Skeletal muscle tissue (tissue), 4 donors: ENCODE results near the gene IQCN. TPM values are rescaled to one million over a fixed set of nuclear protein-coding genes. Genes with fewer than 3 reads are reported as not detected.

ENCODE experiments used
- H3K27ac ChIP-seq: one replicate; pipeline ENCODE4 v1.7.0; 2013; ENCODE audit warnings: mild to moderate bottlenecking, low read depth, low read length, inconsistent platforms
- H3K27me3 ChIP-seq, 3 donors: one replicate each; pipeline ENCODE4 v1.7.0; 2013; ENCODE audit warnings: low read length in 3 of 3; ENCODE audit not compliant: control insufficient read depth in 3 of 3, insufficient read depth in 3 of 3
- H3K36me3 ChIP-seq, 3 donors: one replicate each; pipeline ENCODE4 v1.7.0; 2013; ENCODE audit warnings: low read length in 3 of 3; ENCODE audit not compliant: control insufficient read depth in 3 of 3, insufficient read depth in 3 of 3
- H3K4me1 ChIP-seq, 3 donors: one replicate each; pipeline ENCODE4 v1.7.0; 2013; ENCODE audit warnings: low read length in 3 of 3, mild to moderate bottlenecking in 3 of 3; ENCODE audit not compliant: control insufficient read depth in 3 of 3, insufficient read depth in 3 of 3
- H3K4me3 ChIP-seq, 3 donors: one replicate each; pipeline ENCODE4 v1.7.0; 2013; ENCODE audit warnings: low read length in 3 of 3
- H3K9ac ChIP-seq, 3 donors: one replicate each; pipeline ENCODE4 v1.7.0; 2013; ENCODE audit warnings: low read length in 3 of 3, mild to moderate bottlenecking in 3 of 3, moderate library complexity in 2 of 3, low read depth in 1 of 3
- H3K9me3 ChIP-seq, 3 donors: one replicate each; pipeline ENCODE4 v1.7.0; 2013; ENCODE audit warnings: low read length in 3 of 3; ENCODE audit not compliant: control insufficient read depth in 3 of 3
- total RNA-seq: library from RNA; depleted of rRNA; stranded (reverse); fragments of >200 nt; gene quantifications from one replicate; pipeline ENCODE4 v1.2.3, GENCODE V29; 2014
- donor health status: Osteomylitis.

The IQCN gene
- total RNA-seq, 1 donor from 2014 or later: 0.52 TPM

DNA sequence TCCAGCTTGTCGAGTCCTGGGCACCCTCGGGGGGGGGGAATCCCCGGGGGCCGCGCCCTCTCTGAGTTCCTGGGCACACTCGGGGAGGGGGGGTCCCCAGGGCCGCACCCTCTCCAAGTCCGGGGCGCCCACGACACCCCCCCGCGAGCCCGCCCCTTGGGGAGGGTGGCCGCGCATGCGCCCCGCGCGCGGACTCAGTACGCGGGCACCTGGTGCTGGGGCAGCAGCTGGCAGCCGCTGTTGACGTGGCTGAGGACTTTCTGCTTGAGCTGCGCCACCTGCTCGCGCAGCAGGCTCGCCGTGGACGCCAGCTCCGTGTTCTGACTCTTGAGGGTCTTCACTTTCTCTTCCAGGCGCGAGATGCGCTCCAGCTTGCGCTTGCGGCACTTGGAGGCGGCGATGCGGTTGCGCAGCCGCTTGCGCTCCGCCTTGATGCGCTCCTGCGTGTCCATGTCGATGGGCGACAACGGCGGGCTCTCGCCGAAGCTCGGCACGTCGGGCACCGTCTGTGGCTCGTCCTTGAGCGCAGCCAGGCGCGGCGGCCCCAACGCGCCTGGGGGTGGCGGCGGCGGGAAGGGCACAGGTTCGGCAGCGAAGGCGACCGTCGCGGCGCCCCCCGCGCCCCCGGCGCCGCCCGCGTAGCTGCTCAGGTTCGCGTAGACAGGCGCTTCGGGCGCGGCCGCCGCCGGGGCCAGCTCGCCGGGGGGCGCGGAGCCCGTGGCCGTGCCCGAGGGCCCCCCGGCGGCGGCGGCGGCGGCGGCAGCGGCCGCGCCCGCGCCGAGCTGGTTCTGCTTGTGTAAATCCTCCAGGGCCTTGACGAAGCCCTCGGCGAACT lies 6.2 kb upstream of the IQCN start:
- peaks cover 30 to 41% (median 35%) of the 10 kb centered on the region in 3 donors for H3K4me1 ChIP-seq
- H3K9ac ChIP-seq: peak overlapping the region; percentile 100
- no peaks in the 10 kb centered on the region for H3K27me3 ChIP-seq
- no peaks in the 10 kb centered on the region for H3K9me3 ChIP-seq
- peak overlapping the region; percentile 94 to 100 (median 100) for H3K4me3 ChIP-seq
- H3K27ac ChIP-seq: peak overlapping the region; percentile 100
- H3K36me3 ChIP-seq: peaks cover 11 to 15% (median 14%) of the 10 kb centered on the region in 3 donors

DNA sequence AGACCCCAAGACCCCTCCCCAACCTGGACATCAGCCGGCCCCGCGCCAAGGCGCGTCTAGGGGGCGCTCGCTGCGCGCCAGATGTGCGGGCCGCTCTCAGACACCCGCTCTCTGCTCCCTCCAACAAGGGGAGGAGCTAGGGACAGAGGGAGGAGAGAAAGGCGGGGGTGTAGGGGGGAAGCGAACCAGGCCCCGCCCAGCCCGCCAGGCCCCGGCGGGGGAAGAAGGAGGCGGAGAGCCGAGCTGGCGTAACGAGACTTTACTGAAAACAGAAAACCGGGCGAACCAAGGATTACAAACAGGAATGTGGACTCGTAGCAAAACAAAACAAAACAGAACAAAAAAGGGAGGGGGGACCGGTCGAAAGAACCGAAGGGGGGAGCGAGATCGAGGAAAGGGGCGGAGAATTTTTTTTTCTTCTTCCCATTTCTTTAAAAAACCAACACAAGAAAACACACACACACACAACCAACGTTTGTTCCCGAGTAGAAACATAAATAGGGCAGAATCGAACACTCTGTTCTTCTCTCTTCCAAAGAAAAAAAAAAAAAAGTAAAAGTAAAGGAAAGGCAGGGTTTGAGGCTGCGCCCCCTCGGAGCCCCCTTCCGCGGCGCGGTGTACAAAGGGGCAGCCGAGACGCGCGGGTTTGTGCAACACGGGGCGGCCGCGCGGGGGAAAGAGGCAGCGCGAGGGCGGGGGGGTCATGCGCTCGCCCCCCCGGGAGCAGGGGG lies 5.4 kb upstream of the IQCN start:
- Histone ChIP-seq H3K9me3 (no peaks in the 10 kb centered on the region), H3K36me3 (peaks cover 11 to 15% (median 14%) of the 10 kb centered on the region in 3 donors), H3K4me3 (peak overlapping the region; percentile 94 to 100 (median 100)), H3K4me1 (peaks cover 38 to 48% (median 42%) of the 10 kb centered on the region in 3 donors), H3K9ac (peak overlapping the region; percentile 100), H3K27me3 (no peaks in the 10 kb centered on the region), H3K27ac (peak overlapping the region; percentile 100)

DNA sequence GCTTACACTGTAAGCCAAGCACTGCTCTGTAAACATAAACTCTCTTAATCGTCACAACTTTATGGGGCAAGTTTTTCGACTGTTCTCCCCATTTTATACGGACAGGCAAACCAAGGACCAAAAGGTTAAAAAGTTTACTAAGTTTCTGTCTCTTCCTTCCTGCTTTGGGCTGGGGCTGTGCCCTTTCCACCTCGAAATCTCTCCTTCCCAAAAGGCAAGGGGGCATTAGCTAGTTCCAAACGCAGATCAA lies 4.9 kb upstream of the IQCN start:
- Histone ChIP-seq H3K9me3 (no peaks in the 10 kb centered on the region), H3K27ac (peak overlapping the region; percentile 100), H3K27me3 (no peaks in the 10 kb centered on the region), H3K9ac (peak overlapping the region; percentile 100), H3K4me3 (peak overlapping the region; percentile 94 to 100 (median 100)), H3K4me1 (peaks cover 43 to 53% (median 47%) of the 10 kb centered on the region in 3 donors), H3K36me3 (peaks cover 11 to 15% (median 14%) of the 10 kb centered on the region in 3 donors)

DNA sequence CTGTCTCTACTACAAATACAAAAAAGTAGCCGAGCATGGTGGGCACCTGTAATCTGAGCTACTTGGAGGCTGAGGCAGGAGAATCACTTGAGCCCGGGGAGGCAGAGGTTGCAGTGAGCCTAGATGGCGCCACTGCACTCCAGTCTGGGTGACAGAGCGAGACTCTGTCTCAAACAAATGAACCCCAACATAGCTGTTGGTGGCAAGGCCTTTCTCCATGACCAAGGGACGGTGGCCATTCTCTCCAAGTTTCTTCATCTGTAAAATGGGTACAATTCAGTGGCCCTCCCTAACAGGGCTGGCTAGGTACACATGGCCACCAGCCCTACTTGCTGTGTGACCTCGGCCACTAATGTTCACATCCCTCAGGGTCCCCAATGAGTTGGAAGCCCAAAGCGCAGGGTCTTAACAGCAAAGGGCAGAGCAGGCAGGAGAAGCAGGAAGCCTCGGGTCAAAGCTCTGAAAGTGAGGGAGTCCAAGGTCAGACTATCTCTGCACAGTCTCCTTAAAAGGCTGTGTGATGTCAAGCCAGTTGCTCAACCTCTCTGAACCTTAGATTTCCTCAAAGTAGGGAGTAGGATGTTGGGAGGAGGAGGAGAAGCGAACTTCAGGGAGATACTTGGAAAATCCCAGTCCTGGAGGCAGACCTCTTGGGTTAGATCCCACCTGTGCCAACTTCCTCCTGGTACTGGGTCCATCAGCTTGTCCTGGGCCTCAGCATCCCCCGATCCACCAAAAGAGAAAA lies 4.4 kb upstream of the IQCN start:
- H3K36me3 ChIP-seq: peaks cover 11 to 15% (median 14%) of the 10 kb centered on the region in 3 donors
- H3K4me1 ChIP-seq: peaks cover 43 to 57% (median 52%) of the 10 kb centered on the region in 3 donors
- H3K27ac ChIP-seq: peak overlapping the region; percentile 100
- H3K27me3 ChIP-seq: no peaks in the 10 kb centered on the region
- peak overlapping the region; percentile 94 to 100 (median 100) for H3K4me3 ChIP-seq
- H3K9me3 ChIP-seq: no peaks in the 10 kb centered on the region
- peak overlapping the region; percentile 100 for H3K9ac ChIP-seq

DNA sequence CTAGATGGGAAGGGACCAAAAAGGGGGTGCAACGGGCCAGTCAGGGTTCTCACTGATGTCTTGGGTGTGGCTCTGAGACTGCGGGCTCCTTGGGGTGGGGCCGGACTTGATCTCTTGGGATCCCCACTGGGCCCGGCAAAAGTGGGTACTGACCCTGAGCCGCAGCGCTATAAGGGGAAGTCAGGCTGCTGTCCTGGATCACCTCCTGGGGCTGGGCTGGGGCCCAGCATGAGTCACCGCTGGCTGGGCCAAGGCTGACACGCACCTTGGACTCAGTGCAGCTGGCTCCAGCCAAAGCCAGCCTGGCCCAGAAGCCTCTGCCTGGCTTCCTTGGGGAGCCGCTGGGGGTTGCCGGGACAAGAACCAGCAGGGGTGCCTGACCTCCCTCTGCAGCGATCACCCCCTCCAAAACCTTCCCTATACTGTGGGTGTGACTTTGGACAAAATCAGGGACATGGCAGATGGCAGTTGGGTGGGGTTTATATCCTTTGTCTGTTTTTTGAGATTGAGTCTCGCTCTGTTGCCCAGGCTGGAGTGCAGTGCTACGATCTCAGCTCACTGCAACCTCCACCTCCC lies 617 bp upstream of the IQCN start:
- Histone ChIP-seq H3K9ac (peak overlapping the region; percentile 65 to 77 (median 71)), H3K27me3 (no peaks in the 10 kb centered on the region), H3K36me3 (peaks cover 11 to 15% (median 11%) of the 10 kb centered on the region in 3 donors), H3K27ac (peak overlapping the region; percentile 89), H3K4me3 (peak overlapping the region; percentile 47 to 52 (median 51)), H3K9me3 (no peaks in the 10 kb centered on the region), H3K4me1 (peaks cover 34 to 45% (median 41%) of the 10 kb centered on the region in 3 donors)

DNA sequence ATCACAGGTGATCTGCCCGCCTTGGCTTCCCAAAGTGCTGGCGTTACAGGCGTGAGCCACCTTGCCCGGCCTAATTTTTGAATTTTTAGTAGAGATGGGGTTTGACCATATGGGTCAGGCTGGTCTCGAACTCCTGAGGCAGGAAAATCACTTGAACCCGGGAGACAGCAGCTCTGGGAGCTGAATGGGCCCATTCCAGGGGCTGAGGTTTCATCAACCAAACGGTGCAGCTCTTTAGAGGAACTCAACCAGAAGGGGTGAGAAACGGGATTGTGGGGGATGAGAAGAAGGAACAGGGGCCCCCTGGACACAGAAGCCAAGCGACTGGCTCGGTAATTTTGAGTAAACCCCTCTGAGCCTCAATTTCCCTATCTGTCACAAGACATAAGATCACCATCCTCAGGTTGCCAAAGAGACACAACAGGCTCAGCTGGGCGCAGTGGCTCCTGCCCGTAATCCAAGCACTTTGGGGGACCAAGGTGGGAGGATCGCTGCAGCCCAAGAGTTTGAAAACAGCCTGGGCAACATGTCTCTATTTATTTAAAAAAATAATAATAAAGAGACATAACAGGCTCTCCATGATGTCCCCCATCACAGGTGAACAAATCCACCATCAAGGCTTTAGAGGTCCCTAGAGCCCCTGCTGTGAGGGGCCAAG lies 562 bp downstream of the IQCN start:
- H3K36me3 ChIP-seq: peaks cover 6 to 10% (median 9%) of the 10 kb centered on the region in 3 donors
- H3K27me3 ChIP-seq: no peaks in the 10 kb centered on the region
- H3K4me1 ChIP-seq: peaks cover 27 to 38% (median 34%) of the 10 kb centered on the region in 3 donors
- H3K9me3 ChIP-seq: no peaks in the 10 kb centered on the region
- no peak overlapping the region for H3K4me3 ChIP-seq
- H3K27ac ChIP-seq: peak overlapping the region; percentile 89
- H3K9ac ChIP-seq: peak overlapping the region in 1 of 3 donors; percentile 77

DNA sequence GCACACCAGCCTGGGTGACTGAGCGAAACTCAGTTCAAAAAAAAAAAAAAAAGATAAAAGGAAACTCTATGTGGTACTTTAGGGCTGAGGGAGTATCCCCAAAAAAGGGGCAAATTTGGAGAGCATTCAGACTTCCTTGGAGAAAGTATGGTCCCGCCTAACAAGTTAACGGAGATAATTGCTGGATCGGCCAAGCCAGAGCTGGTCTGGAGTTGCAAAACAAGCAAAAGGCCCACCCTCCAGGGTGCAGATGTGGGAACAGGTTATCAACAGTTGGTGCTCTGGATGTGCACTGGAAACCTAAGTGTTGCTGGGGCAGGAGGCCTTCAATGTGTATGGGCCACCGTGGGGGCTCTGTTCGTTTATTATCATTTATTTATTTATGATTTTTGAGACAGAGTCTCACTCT lies 2.8 kb downstream of the IQCN start:
- H3K4me1 ChIP-seq: peaks cover 18 to 26% (median 25%) of the 10 kb centered on the region in 3 donors
- no peak overlapping the region for H3K27ac ChIP-seq
- H3K4me3 ChIP-seq: no peak overlapping the region

DNA sequence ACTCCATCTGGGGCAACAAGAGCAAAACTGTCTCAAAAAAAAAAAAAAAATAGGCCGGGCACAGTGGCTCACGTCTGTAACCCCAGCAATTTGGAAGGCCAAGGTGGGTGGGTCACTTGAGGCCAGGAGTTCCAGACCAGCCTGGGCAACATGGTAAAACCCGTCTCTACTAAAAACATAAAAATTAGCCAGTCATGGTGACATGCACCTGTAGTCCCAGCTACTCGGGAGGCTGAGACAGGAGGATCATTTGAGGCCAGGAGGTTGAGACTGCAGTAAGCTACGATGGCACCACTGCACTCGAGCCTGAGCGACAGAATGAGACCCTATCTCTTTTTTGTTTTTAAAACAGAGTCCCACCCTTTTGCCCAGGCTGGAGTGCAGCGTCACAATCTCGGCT lies 3.9 kb downstream of the IQCN start:
- Histone ChIP-seq H3K9ac (no peak overlapping the region), H3K4me1 (peaks cover 12 to 19% (median 16%) of the 10 kb centered on the region in 3 donors), H3K36me3 (peaks cover 14 to 24% (median 18%) of the 10 kb centered on the region in 3 donors), H3K4me3 (no peak overlapping the region), H3K27ac (no peak overlapping the region), H3K9me3 (no peaks in the 10 kb centered on the region), H3K27me3 (no peaks in the 10 kb centered on the region)

More for the DNA sequence above, 2.8 kb downstream of the IQCN start:
- H3K9ac ChIP-seq: no peak overlapping the region
- no peaks in the 10 kb centered on the region for H3K27me3 ChIP-seq
- H3K36me3 ChIP-seq: peaks cover 10 to 13% (median 13%) of the 10 kb centered on the region in 3 donors
- no peaks in the 10 kb centered on the region for H3K9me3 ChIP-seq

DNA sequence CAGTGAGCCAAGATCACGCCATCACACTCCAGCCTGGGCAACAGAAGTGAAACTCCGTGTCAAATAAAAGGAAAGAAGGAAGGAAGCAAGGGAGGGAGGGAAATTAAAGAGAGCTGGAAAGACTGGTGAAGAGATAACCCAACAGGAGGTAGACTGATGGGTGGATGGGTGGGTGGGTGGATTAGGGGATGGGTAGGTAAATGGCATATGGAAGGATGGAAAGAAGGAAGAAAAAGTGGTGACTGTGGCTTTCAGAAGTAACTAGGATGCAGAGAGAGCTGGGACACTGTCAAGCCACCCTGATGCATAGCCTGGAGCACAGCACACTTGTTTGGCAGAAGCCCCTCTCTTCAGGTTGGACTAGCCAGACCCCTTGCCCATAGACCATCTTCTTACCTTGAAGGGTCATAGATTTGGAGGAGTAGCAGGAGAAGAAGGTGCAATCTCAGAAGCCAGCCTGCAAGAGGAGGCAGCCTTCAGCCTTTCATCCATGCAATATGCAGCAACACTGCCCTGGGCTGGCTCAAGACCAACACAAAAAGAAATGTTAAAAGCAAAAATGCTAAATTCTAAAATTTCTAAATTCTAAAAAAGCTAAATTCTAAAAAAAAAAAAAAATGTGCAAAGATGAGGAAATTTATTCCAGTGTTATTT lies 5.1 kb downstream of the IQCN start:
- Histone ChIP-seq H3K9me3 (no peaks in the 10 kb centered on the region), H3K4me1 (peaks cover under 1 to 18% (median 13%) of the 10 kb centered on the region in 3 donors), H3K27ac (no peak overlapping the region), H3K4me3 (no peak overlapping the region), H3K9ac (no peak overlapping the region), H3K36me3 (peaks cover 14 to 32% (median 24%) of the 10 kb centered on the region in 3 donors), H3K27me3 (no peaks in the 10 kb centered on the region)
